HG03060 (cell line): ENCODE results near the gene ACE2.

Experiments
- ATAC-seq: cut with Tn5 transposase; IDR thresholded peaks from one replicate; pipeline ENCODE4 v1.9.1; 2021; ENCODE audit warnings: low read depth, moderate number of reproducible peaks; ENCODE audit not compliant: unreplicated experiment

ACE2 gene

GRCh38 chrX:15579778-15580747, 20.7 kb downstream of the ACE2 start:
- no peak for ATAC-seq

- no peak for ATAC-seq
Observed at GRCh38 chrX:15576019-15576418, 24.7 kb downstream of the ACE2 start.

GRCh38 chrX:15574017-15574416, 26.7 kb downstream of the ACE2 start:
- no peak for ATAC-seq

- ATAC-seq = no peak
Observed at GRCh38 chrX:15570145-15570544, 30.6 kb downstream of the ACE2 start.

GRCh38 chrX:15567886-15568616, 32.7 kb downstream of the ACE2 start:
- ATAC-seq = no peak

- ATAC-seq = no peak
Observed at GRCh38 chrX:15567267-15567666, 33.5 kb downstream of the ACE2 start.

- ATAC-seq = no peak
Observed at GRCh38 chrX:15566244-15566643, 34.5 kb downstream of the ACE2 start.

GRCh38 chrX:15564981-15565579, 35.7 kb downstream of the ACE2 start:
- no peak for ATAC-seq

- ATAC-seq = no peak
Observed at GRCh38 chrX:15563056-15563455, 37.7 kb downstream of the ACE2 start.

- ATAC-seq = no peak
Observed at GRCh38 chrX:15560924-15561323, 39.8 kb downstream of the ACE2 start.

- ATAC-seq = no peak
Observed at GRCh38 chrX:15559227-15559626, 41.5 kb downstream of the ACE2 start.

- no peak for ATAC-seq
Observed at GRCh38 chrX:15549189-15550012, 51.4 kb downstream of the ACE2 start.

GRCh38 chrX:15547356-15547755, 53.4 kb downstream of the ACE2 start:
- ATAC-seq = no peak

GRCh38 chrX:15546745-15547144, 54.0 kb downstream of the ACE2 start:
- ATAC-seq = no peak

- no peak for ATAC-seq
Observed at GRCh38 chrX:15530318-15530717, 70.4 kb downstream of the ACE2 start.

GRCh38 chrX:15529165-15529564, 71.6 kb downstream of the ACE2 start:
- ATAC-seq = no peak

- ATAC-seq = no peak
Observed at GRCh38 chrX:15525664-15526416, 74.9 kb downstream of the ACE2 start.

- no peak for ATAC-seq
Observed at GRCh38 chrX:15524417-15524816, 76.3 kb downstream of the ACE2 start.

GRCh38 chrX:15523088-15523487, 77.7 kb downstream of the ACE2 start:
- no peak for ATAC-seq

GRCh38 chrX:15522464-15522863, 78.3 kb downstream of the ACE2 start:
- no peak for ATAC-seq
